Measurements from ENCODE around the gene CHIA.

CHIA gene

DNA sequence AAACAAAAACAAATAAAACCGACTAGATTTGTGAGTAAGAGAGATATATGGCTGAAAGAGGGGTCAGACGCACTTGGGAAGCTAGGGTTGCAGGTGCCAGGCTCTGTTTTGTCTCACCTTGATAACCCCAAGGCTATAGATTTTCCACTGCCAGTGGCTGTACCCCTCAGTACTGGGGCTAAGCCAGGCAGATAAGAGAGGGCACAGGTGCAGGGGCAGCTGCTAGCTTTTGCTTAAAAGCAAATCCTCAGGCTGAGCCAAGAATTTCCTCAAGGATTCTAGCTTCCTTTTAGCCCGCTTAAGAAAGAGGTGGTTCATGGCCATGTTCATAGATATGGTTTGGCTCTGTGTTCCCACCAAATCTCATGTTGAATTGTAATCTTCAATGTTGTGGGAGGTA, 79.0 kb downstream of the CHIA start:
- no peak for DNase-seq

Data from NCI-H1105 (cell line).